H1 (cell line): Measurements from ENCODE around the gene FAM43B.

Source experiments
- CHD1 ChIP-seq: IDR thresholded peaks from 2 replicates; pipeline ENCODE4 v1.6.1; 2012; ENCODE audit warnings: low read depth, low read length, improper control_type of control experiment
- EZH2 ChIP-seq: fragments of 200-600 bp; sonication (generic); IDR thresholded peaks from 2 replicates; pipeline ENCODE4 v1.7.1; 2012; ENCODE audit warnings: low read depth, mild to moderate bottlenecking, moderate library complexity, low read length, inconsistent platforms; ENCODE audit not compliant: severe bottlenecking
- GABPA ChIP-seq: IDR thresholded peaks from 2 replicates; pipeline ENCODE4 v1.6.1; 2011; ENCODE audit warnings: mild to moderate bottlenecking, low read length, moderate library complexity, borderline replicate concordance; ENCODE audit not compliant: insufficient read depth
- HDAC6 ChIP-seq: IDR thresholded peaks from one replicate; pipeline ENCODE4 v1.7.1; 2012; ENCODE audit warnings: low read depth, mild to moderate bottlenecking, inconsistent platforms, low read length, moderate library complexity
- KDM5A ChIP-seq: fragments of 200-600 bp; IDR thresholded peaks from 2 replicates; pipeline ENCODE4 v1.7.1; 2012; ENCODE audit warnings: mild to moderate bottlenecking, low read length, inconsistent platforms, mixed read lengths
- NANOG ChIP-seq: IDR thresholded peaks from 2 replicates; pipeline ENCODE4 v1.6.1; 2011; ENCODE audit warnings: low read length, low read depth, mild to moderate bottlenecking, inconsistent platforms; ENCODE audit not compliant: insufficient read depth, poor library complexity, severe bottlenecking
- NRF1 ChIP-seq: IDR thresholded peaks from 2 replicates; pipeline ENCODE4 v1.6.1; 2011; ENCODE audit warnings: mild to moderate bottlenecking, low read depth, low read length, improper control_type of control experiment
- PHF8 ChIP-seq: fragments of 200-600 bp; sonication (generic); conservative IDR thresholded peaks from 2 replicates; pipeline ENCODE4 v1.7.1; 2012; ENCODE audit warnings: low read depth, mild to moderate bottlenecking, inconsistent platforms, low read length, moderate library complexity
- POLR2A ChIP-seq, 2 experiments: IDR thresholded peaks; 1 replicate in 1 of 2; 2 replicates in 1 of 2; pipeline ENCODE4 v1.6.1; 2011; ENCODE audit warnings: low read depth in 2 of 2, low read length in 2 of 2, mild to moderate bottlenecking in 2 of 2; ENCODE audit errors: control extremely low read depth in 1 of 2
- RNF2 ChIP-seq: fragments of 200-900, 300-1000 bp; sonication (generic); IDR thresholded peaks from 2 replicates; pipeline ENCODE4 v1.7.1; 2016; ENCODE audit warnings: borderline replicate concordance, low read depth, mild to moderate bottlenecking, antibody characterized with exemption, low read length; ENCODE audit not compliant: poor library complexity, severe bottlenecking; ENCODE audit errors: missing control alignments
- SIN3A ChIP-seq, 2 experiments: IDR thresholded peaks in 1 of 2; conservative IDR thresholded peaks in 1 of 2; 2 replicates each; pipeline ENCODE4 v1.6.1; 2011 to 2012; ENCODE audit warnings: low read length in 2 of 2, improper control_type of control experiment in 1 of 2, low read depth in 1 of 2, mild to moderate bottlenecking in 1 of 2
- USF2 ChIP-seq: IDR thresholded peaks from 2 replicates; pipeline ENCODE4 v1.6.1; 2011; ENCODE audit warnings: low read length, improper control_type of control experiment
- TF ChIP-seq, protein P1 (sequence below), 3 experiments: IDR thresholded peaks; 1 replicate in 2 of 3; 2 replicates in 1 of 3; pipeline versions ENCODE4 v1.5.1 to v1.6.1; 2011; ENCODE audit warnings: low read length in 3 of 3, mild to moderate bottlenecking in 3 of 3, inconsistent platforms in 2 of 3, low read depth in 1 of 3, moderate library complexity in 1 of 3; ENCODE audit not compliant: insufficient read depth in 1 of 3; ENCODE audit errors: control extremely low read depth in 1 of 3
- TF ChIP-seq, protein P2 (sequence below): IDR thresholded peaks from 2 replicates; pipeline ENCODE4 v1.6.1; 2012; ENCODE audit warnings: low read length, inconsistent platforms

GRCh38 chr1:20530901-20531300 lies 21.5 kb upstream of the FAM43B start:
- TF ChIP-seq PHF8 (no peak), CHD1 (no peak), GABPA (no peak), USF2 (no peak), POLR2A (IDR thresholded peaks at IDR 0.05; ENCODE audit: control extremely low read depth in 1 of 2, low read depth in 2 of 2, low read length in 2 of 2) (no peak), KDM5A (no peak), EZH2 (no peak), NANOG (no peak), SIN3A (conservative IDR thresholded peaks at IDR 0.05 in 1 of 2, IDR thresholded peaks at IDR 0.05 in 1 of 2; ENCODE audit: low read depth in 1 of 2, low read length in 2 of 2) (no peak), NRF1 (no peak), RNF2 (no peak), HDAC6 (no peak)
- TF ChIP-seq, protein P1, sequence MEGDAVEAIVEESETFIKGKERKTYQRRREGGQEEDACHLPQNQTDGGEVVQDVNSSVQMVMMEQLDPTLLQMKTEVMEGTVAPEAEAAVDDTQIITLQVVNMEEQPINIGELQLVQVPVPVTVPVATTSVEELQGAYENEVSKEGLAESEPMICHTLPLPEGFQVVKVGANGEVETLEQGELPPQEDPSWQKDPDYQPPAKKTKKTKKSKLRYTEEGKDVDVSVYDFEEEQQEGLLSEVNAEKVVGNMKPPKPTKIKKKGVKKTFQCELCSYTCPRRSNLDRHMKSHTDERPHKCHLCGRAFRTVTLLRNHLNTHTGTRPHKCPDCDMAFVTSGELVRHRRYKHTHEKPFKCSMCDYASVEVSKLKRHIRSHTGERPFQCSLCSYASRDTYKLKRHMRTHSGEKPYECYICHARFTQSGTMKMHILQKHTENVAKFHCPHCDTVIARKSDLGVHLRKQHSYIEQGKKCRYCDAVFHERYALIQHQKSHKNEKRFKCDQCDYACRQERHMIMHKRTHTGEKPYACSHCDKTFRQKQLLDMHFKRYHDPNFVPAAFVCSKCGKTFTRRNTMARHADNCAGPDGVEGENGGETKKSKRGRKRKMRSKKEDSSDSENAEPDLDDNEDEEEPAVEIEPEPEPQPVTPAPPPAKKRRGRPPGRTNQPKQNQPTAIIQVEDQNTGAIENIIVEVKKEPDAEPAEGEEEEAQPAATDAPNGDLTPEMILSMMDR (IDR thresholded peaks at IDR 0.05; ENCODE audit: control extremely low read depth in 1 of 3, insufficient read depth in 1 of 3, low read depth in 1 of 3, low read length in 3 of 3), result no peak
- TF ChIP-seq, protein P2, sequence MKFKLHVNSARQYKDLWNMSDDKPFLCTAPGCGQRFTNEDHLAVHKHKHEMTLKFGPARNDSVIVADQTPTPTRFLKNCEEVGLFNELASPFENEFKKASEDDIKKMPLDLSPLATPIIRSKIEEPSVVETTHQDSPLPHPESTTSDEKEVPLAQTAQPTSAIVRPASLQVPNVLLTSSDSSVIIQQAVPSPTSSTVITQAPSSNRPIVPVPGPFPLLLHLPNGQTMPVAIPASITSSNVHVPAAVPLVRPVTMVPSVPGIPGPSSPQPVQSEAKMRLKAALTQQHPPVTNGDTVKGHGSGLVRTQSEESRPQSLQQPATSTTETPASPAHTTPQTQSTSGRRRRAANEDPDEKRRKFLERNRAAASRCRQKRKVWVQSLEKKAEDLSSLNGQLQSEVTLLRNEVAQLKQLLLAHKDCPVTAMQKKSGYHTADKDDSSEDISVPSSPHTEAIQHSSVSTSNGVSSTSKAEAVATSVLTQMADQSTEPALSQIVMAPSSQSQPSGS, result no peak
